GM06990 (cell line): ENCODE data around the gene KLHDC2.
"Not testable (repeated sequence)": the region's sequence is repeated elsewhere in the genome, so short reads cannot be mapped to it uniquely, and the experiment has no call there.

Experiments used
- DNase-seq: peaks from one replicate; pipeline ENCODE4 v3.0.0-alpha.2; 2011; ENCODE audit not compliant: insufficient read length; ENCODE audit errors: extremely low read depth
- H3K27me3 ChIP-seq: replicated peaks from 2 replicates; pipeline ENCODE4 v1.6.0; 2011; ENCODE audit warnings: low read length; ENCODE audit not compliant: control insufficient read depth, insufficient read depth
- H3K36me3 ChIP-seq: 2 replicates; pipeline ENCODE4 v1.5.1; 2011; ENCODE audit warnings: low read length; ENCODE audit not compliant: control insufficient read depth, insufficient read depth
- H3K4me3 ChIP-seq: replicated peaks from 2 replicates; pipeline ENCODE4 v1.5.1; 2011; ENCODE audit warnings: low read depth, mild to moderate bottlenecking, control low read depth, low read length
- CTCF ChIP-seq: IDR thresholded peaks from 2 replicates; pipeline ENCODE4 v1.5.1; 2011; ENCODE audit warnings: low read length, control low read depth, mild to moderate bottlenecking, inconsistent platforms; ENCODE audit not compliant: insufficient read depth, poor library complexity, severe bottlenecking

The KLHDC2 gene

GRCh38 chr14:49796025-49796424 lies 28.1 kb downstream of the KLHDC2 start:
- H3K36me3 ChIP-seq: peaks cover 12% of the 10 kb centered on the region
- TF ChIP-seq CTCF: no peak
- H3K27me3 ChIP-seq: no peaks in the 10 kb centered on the region
- no peak overlapping the region for H3K4me3 ChIP-seq
- DNase-seq: no peak

- Histone ChIP-seq H3K27me3 (no peaks in the 10 kb centered on the region), H3K4me3 (no peak overlapping the region), H3K36me3 (peaks cover 5% of the 10 kb centered on the region)
- no peak for DNase-seq
- no peak for TF ChIP-seq CTCF
These were observed 40.8 kb downstream of the KLHDC2 start for GRCh38 chr14:49808780-49809179.

DNA sequence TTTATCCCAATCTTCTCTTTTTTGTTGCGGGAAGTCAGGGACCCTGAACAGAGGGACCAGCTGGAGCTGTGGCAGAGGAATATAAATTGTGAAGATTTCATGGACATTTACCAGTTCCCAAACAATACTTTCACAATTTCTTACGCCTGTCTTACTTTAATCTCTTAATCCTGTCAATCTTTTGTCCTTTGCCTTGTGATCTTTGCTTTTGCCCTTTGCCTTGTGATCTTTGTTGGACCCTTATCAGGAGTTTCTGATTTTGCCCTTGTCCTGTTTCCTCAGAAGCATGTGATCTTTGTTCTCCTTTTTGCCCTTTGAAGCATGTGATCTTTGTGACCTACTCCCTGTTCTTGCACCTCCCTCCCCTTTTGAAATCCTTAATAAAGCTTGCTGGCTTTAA lies 48.2 kb downstream of the KLHDC2 start:
- H3K4me3 ChIP-seq, DNase-seq, H3K36me3 ChIP-seq, H3K27me3 ChIP-seq: not testable (repeated sequence)

DNA sequence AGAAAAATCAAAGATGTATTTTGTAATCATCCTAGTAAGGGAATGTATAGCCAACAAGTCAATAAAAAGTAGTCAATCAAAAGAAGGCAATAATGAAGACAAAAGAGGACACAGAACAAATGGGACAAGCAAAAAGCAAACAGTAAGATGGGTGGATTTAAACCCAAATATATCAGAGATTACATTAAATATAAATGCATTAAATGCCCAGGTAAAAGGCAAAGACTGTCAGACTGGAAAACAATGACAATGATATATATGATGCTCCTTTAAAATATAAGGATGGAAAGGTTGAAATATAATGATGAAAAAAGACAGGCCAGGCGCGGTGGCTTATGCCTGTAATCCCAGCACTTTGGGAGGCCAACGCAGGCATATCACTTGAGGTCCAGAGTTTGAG lies 48.9 kb downstream of the KLHDC2 start:
- Histone ChIP-seq H3K36me3 (peaks cover 8% of the 10 kb centered on the region), H3K4me3 (no peak overlapping the region), H3K27me3 (no peaks in the 10 kb centered on the region)
- no peak for TF ChIP-seq CTCF
- no peak for DNase-seq

GRCh38 chr14:49820176-49820575 lies 52.2 kb downstream of the KLHDC2 start:
- H3K27me3 ChIP-seq: no peaks in the 10 kb centered on the region
- no peak for DNase-seq
- H3K36me3 ChIP-seq: peaks cover 15% of the 10 kb centered on the region
- H3K4me3 ChIP-seq: no peak overlapping the region
- no peak for TF ChIP-seq CTCF

DNA sequence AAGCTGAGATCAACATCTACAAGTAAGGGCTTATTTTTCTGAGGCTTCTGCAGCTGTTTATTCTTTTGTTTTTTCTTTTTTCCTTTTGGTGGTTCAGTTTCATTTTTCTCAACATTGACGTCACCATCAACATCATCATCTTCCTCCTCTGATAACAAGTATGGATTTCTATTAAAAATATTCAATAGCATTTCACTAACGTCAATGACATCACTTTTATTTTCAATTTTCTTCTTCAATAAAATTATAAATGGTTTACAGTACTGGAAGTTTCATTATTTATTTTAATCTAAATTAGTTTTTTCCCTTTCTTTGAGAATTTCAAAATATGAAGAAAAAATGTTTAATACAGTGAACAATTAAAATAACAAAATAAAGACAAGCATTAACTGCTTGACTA lies 60.7 kb downstream of the KLHDC2 start:
- TF ChIP-seq CTCF: no peak
- Histone ChIP-seq H3K36me3 (peaks cover 14% of the 10 kb centered on the region), H3K4me3 (no peak overlapping the region), H3K27me3 (no peaks in the 10 kb centered on the region)
- DNase-seq: no peak
